KMS-11 (cell line): Measurements from ENCODE around the gene HACD4.

Experiments
- H2AFZ ChIP-seq: fragments of 200-600 bp; sonication (generic); 2 replicates; pipeline ENCODE4 v1.6.1; 2016; ENCODE audit warnings: antibody characterized with exemption, mixed run types, low read depth
- H3K27ac ChIP-seq: fragments of 200-600 bp; sonication (generic); 2 replicates; pipeline ENCODE4 v1.6.1; 2016; ENCODE audit warnings: mild to moderate bottlenecking, mixed run types
- H3K27me3 ChIP-seq: fragments of 200-600 bp; sonication (generic); 2 replicates; pipeline ENCODE4 v1.6.1; 2017; ENCODE audit warnings: mild to moderate bottlenecking, low read depth, mixed run types, moderate library complexity; ENCODE audit not compliant: insufficient read depth
- H3K36me3 ChIP-seq: fragments of 200-600 bp; sonication (generic); 2 replicates; pipeline ENCODE4 v1.6.1; 2017; ENCODE audit warnings: mild to moderate bottlenecking, mixed run types; ENCODE audit not compliant: insufficient read depth
- H3K4me1 ChIP-seq: fragments of 200-600 bp; sonication (generic); 2 replicates; pipeline ENCODE4 v1.6.1; 2016; ENCODE audit warnings: mild to moderate bottlenecking, low read depth, mixed run types; ENCODE audit not compliant: poor library complexity, severe bottlenecking
- H3K4me2 ChIP-seq: fragments of 200-600 bp; sonication (generic); 2 replicates; pipeline ENCODE4 v1.7.0; 2016; ENCODE audit warnings: mild to moderate bottlenecking, mixed run types
- H3K4me3 ChIP-seq: fragments of 200-600 bp; sonication (generic); IDR thresholded peaks from 2 replicates; pipeline ENCODE4 v1.6.1; 2017; ENCODE audit warnings: low read depth, low read length, mixed read lengths; ENCODE audit not compliant: insufficient read depth
- H3K79me2 ChIP-seq: fragments of 200-600 bp; sonication (generic); 2 replicates; pipeline ENCODE4 v1.6.1; 2016; ENCODE audit warnings: low read depth, mixed run types; ENCODE audit not compliant: insufficient read depth
- H3K9ac ChIP-seq: fragments of 200-600 bp; sonication (generic); 2 replicates; pipeline ENCODE4 v1.6.1; 2016; ENCODE audit warnings: mild to moderate bottlenecking, mixed run types
- H4K20me1 ChIP-seq: fragments of 200-600 bp; sonication (generic); 2 replicates; pipeline ENCODE4 v1.6.1; 2016; ENCODE audit warnings: mild to moderate bottlenecking, mixed run types; ENCODE audit not compliant: insufficient read depth
- CTCF ChIP-seq: fragments of 200-600 bp; sonication (generic); conservative IDR thresholded peaks from 2 replicates; pipeline ENCODE4 v1.6.1; 2017; ENCODE audit warnings: low read depth, mild to moderate bottlenecking, antibody characterized with exemption, low read length, moderate library complexity, mixed read lengths

Gene HACD4

GRCh38 chr9:21042466-21042865 is 11.0 kb upstream of the HACD4 start:
- no peak overlapping the region for H3K9ac ChIP-seq
- H3K27me3 ChIP-seq: no peaks in the 10 kb centered on the region
- H4K20me1 ChIP-seq: no peaks in the 10 kb centered on the region
- no peaks in the 10 kb centered on the region for H3K4me1 ChIP-seq
- H3K4me3 ChIP-seq: no peak overlapping the region
- no peak overlapping the region for H2AFZ ChIP-seq
- no peaks in the 10 kb centered on the region for H3K79me2 ChIP-seq
- no peaks in the 10 kb centered on the region for H3K36me3 ChIP-seq
- H3K27ac ChIP-seq: no peak overlapping the region
- no peak overlapping the region for H3K4me2 ChIP-seq
- no peak for TF ChIP-seq CTCF

- TF ChIP-seq CTCF: no peak
- H3K27me3 ChIP-seq: no peaks in the 10 kb centered on the region
- H3K4me1 ChIP-seq: no peaks in the 10 kb centered on the region
- no peak overlapping the region for H3K4me2 ChIP-seq
- no peaks in the 10 kb centered on the region for H3K79me2 ChIP-seq
- no peaks in the 10 kb centered on the region for H3K36me3 ChIP-seq
- H4K20me1 ChIP-seq: no peaks in the 10 kb centered on the region
- no peak overlapping the region for H3K27ac ChIP-seq
- H2AFZ ChIP-seq: no peak overlapping the region
- no peak overlapping the region for H3K4me3 ChIP-seq
- no peak overlapping the region for H3K9ac ChIP-seq
Measured at GRCh38 chr9:21039302-21039701, 7.9 kb upstream of the HACD4 start.

- Histone ChIP-seq H3K27me3 (no peaks in the 10 kb centered on the region), H2AFZ (no peak overlapping the region), H3K4me1 (no peaks in the 10 kb centered on the region), H3K79me2 (no peaks in the 10 kb centered on the region), H4K20me1 (no peaks in the 10 kb centered on the region), H3K4me3 (no peak overlapping the region), H3K9ac (no peak overlapping the region), H3K4me2 (no peak overlapping the region), H3K36me3 (no peaks in the 10 kb centered on the region), H3K27ac (no peak overlapping the region)
- no peak for TF ChIP-seq CTCF
Measured at GRCh38 chr9:21037278-21037677, 5.8 kb upstream of the HACD4 start.

GRCh38 chr9:21031808-21032183 is 356 bp upstream of the HACD4 start:
- Histone ChIP-seq H3K27ac (no peak overlapping the region), H3K4me3 (no peak overlapping the region), H3K9ac (no peak overlapping the region), H2AFZ (no peak overlapping the region), H3K4me1 (no peaks in the 10 kb centered on the region), H3K79me2 (no peaks in the 10 kb centered on the region), H3K36me3 (no peaks in the 10 kb centered on the region), H3K4me2 (no peak overlapping the region), H4K20me1 (no peaks in the 10 kb centered on the region), H3K27me3 (no peaks in the 10 kb centered on the region)
- TF ChIP-seq CTCF: no peak
